Stimulated activated CD4-positive, alpha-beta T cell treated with anti-CD3 and anti-CD28 coated beads, TNF-alpha, amount 100 ng/mL, for 48 hours (primary cell): Measurements from ENCODE around the gene HOXA3.

Source experiments
- DNase-seq, 3 donors: peaks; one replicate each; pipeline ENCODE4 v3.0.0-alpha.2; 2020; ENCODE audit warnings: low read depth in 3 of 3

The HOXA3 gene

DNA sequence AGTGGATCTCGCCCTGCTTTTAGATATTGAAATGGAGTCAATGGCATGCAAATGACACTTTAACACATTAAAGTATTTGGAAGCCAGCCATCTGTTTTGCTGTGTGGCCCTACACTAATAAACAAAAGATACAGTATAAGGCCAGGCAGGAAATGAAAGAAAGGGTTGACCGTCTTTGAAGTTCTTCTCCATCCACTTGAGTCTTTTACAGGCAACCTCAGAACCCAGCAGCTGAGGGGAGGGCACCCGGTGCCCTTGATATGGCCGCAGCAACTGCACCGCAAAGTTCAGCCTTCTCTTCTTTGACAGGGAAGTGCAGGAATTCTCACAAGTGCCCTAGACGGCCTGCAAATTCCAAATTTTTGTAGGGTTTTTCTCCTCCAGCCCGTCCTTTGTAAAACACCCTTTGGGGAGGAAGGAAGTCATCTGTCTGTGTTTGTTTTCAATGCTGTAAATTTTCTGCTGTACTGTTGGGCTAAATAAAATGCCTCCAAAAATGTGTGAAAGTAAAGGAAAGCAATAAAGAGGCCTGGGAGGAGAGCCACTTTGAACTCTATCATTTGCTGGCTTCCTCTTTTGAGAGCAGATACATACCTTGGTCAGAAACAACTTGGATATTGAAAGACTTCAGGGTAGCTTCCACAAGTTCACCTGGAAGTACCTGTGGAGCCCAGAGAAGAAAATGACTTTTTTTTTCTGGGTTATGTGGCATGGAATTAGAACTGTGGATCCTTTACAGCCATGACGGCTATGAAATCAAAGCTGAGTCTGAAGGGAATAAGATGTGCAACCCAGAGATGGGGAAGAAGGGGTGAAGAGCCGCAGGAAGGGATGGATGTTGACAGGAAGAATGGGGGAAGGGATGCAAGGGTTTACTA is 60.2 kb downstream of the HOXA3 start:
- DNase-seq, result no peak

DNA sequence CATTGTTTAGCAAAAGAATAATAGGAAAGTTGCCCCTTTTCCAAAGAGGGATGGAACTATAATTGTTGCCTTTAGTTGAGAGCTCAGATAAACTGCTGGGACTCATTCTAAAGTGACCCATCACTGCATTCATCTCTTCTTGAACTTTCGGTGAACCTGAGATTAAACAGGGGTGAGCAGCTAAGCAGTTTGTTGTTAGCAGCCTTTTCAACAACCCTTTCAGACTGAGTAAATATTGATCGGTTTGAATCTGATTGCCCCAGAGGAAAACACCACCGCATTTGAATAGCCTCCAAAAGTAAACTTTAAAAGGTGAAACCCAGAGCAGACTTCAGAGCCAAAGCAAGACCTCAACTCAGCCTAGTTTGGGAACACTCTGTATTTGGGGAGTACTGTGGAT is 61.3 kb downstream of the HOXA3 start:
- no peak for DNase-seq

DNA sequence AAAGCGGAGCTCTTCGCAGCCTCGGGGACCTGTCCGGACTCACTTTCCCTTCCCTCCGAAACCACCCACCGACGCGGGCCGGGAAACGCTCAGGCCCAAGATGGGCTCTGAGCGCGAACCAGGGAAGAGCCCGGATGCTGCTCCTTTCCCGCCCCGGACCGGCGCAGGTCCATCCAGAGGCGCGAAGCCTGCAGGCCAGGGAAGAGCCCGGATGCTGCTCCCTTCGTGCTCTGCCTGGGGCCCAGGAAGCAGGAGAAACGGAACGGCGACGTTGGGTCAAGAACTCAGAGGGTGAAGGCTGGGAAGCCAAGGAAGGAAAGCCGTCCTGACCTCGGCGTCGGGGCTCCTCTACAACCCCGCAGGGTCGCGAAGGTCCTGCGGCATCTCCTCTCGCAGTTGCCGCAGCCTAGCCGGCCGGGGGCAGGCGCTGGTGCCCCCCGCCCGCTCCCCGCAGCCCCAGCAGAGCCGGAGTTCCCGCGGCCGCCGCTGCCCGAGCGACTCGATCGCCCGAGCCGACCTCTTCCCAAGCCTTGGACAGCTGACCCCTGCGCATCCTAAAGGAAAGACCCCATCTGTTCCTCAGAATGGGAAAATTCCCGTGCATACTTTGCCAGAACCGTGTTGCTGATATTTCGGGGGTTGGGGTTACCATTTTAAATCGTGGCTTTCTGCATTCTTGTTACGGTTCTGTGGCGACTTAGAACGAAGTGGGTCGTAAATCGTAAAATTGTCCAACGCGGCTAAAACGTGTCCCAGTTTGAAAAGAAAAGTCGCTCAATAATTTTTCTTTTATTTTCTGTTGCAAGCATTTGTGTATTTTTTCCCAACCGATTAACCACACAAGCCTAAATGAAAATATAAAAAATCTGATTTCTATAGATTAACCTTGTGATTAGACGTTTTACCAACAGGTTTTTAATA is 64.1 kb downstream of the HOXA3 start:
- DNase-seq, result no peak

DNA sequence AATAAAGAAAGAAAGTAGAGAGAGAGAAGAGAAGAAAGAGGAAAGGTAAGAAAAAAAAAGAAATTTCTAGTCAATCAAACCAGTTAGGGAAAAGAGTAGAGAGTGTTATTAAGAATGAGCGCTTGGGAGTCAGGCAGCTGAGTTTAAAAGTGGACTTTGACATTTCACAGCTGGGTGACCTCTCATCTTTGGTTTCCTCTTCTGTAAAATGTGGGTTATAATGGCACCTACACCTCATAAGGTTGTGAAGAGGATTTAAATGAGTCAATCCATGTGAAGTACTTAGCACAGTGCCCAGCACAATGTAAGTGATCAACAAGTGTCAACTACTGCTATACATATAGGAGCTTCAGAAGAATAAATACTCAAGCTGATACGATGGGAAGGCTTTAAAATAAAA is 68.7 kb downstream of the HOXA3 start:
- no peak for DNase-seq

DNA sequence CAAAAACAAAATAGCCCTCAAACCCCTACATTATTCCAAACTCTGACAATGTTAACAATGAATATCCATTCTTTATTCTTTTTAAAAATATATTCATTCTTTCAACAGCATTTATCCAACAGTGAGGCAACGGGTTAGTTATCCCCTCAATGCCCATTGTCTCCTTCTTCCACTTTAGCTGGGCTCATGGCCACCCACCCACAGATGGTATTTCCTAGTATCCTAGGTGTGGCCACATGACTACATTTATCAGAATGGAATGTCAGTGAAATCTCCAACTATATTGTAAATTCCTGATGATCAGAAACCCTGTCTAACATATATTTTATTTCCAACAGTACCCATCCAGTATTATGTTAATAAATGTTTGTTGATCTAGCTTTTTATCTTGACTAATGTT is 70.2 kb downstream of the HOXA3 start:
- no peak for DNase-seq

DNA sequence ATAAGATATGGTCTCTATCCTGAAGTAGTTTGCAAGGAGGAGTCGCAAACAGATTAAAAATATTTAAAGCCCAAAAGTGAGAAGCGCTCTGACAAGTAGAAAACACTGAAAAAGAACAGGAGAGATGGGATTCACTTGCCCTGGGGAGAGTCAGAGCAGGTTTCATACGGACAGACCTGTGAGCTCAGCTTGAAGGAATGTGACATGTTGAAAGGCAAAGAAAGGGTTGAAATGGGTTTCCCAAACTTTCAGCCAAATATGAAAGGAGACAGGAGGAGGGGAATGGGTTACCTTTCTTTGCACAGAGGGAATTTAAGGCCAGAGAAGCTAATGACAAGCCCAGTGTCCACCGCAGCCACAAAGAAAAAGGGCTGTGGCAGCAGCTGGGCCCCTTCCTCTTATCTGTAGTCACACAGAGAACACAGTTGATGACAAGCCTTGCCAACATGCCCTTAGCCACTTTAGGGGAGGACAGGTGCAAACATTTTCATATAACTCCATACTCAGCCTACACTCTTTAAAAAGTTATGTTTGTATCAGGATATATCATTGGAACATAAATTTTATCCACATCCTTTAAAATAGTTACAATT is 71.4 kb downstream of the HOXA3 start:
- DNase-seq, result no peak

DNA sequence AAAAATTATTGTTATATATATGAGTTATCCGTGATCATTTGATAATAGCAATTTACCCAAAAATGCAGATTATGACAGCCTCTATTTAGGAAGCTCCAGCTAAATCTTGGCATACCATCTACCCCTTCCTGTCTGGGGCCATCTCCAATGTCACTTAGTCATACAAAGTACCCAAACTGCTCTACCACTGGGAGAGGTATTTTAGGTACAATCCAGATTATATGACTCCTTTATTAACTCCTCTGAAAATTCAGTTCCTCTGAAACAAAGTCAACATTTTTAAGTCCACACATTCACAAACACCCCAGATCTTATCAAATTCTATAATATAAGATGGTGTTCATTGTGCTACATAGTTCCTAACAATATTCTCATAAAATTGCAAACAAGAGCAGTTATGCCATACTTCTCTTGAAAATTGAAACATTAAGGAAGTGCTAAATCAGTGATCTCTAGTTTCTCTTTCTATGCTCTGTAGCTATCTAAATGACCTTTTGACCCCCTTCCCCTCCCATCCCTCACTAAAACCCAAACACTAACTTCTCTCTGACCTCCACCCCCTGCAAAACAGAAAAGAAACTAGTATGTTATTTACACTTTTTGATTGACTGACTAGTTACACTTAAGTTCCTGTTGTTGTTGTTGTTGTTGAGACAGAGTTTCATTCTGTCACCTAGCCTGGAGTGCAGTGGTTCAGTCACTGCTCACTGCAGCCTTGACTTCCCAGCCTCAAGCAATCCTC is 73.0 kb downstream of the HOXA3 start:
- DNase-seq, result no peak

DNA sequence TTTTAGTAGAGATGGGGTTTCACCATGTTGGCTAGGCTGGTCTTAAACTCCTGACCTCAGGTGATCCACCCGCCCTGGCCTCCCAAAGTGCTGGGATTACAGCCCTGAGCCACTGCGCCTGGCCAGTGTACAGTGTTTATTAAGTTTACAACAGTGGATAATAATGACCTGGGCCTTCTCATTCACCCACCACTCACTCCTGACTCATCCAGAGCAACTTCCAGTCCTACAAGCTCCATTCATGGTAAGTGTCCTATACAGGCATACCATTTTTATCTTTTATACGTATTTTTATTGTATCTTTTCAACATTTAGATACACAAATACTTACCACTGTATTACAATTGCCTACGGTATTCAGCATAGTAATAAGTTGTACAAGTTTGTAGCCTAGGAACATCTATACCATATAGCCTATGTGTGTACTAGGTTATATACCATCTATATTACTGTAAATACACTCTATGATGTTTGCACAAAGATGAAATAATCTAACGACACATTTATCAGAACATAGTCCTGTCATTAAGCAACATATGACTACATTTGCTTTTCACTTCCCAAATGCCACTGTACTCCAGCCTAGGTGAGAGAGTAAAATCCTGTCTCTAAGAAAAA is 73.7 kb downstream of the HOXA3 start:
- no peak for DNase-seq

DNA sequence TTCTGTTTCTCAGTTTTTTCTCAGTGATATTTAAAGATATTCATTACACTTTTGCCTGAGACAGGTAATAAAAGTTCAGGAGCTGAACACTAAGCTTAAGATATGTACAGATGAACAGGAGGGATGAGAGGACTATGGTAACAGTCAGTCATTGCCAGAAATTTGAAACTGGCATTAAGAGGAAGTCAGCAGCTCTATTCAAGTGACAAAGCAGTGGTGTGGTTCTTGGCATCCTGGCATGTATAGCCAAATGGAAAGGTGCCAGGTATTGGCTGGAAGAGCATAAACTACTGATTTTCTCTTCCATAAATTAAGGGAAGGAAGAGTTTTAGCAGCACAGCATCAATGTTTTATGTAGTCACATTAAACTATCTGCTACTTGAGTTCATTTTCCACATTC is 79.3 kb downstream of the HOXA3 start:
- DNase-seq, result no peak

DNA sequence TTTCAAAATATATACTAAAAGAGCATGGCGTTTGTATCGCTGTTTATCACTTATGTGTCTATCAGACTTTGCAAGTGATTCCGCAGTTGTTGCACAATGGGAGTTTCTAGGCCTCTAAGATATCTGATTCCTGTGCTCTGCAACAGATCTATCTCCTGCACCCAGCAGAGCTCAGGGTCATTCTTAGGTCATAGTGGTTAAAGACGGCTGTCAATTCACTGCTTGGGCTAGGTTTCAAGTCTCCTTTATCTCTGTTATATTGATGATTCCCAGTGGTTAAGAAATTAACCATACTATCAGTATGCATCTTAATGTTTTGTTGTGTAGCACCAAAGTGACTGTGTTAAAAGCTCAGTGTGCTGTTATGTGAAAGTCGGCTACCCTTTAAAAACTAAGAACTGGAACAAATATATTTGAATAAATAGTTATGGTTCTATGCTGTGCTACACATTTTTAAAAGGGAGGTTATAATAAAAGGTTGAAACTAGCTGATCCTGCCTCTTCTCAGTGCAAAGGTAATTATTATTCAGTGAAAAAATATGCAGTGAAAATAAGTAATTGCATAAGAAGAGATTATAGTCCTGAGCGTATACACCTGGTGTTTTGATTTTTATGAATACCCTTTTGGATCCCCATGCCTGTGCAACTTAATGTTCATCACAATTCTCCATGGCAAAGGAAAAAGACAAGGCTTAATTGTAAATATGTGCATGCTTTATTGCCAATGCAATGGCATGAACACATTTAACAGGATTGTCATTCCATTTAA is 80.6 kb downstream of the HOXA3 start:
- DNase-seq, result no peak

DNA sequence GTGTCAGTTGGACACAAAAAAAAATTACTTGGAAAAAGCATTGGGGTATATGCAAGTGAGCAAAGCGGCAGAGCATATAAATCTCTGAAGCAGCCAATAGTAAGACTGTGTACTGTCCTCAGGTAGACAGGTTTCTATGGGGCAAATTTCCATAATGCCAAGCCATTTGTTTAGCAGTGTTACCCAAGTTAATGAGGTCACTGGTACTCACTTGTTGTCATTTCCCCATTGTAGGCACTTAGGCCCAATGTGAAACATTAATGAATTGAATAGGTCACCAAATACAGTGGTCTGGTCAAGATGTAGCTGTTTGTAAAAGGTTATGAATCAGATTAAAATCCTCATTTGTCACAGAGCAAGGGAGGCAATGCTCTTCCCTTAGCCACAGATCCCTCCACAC is 84.1 kb downstream of the HOXA3 start:
- no peak for DNase-seq

DNA sequence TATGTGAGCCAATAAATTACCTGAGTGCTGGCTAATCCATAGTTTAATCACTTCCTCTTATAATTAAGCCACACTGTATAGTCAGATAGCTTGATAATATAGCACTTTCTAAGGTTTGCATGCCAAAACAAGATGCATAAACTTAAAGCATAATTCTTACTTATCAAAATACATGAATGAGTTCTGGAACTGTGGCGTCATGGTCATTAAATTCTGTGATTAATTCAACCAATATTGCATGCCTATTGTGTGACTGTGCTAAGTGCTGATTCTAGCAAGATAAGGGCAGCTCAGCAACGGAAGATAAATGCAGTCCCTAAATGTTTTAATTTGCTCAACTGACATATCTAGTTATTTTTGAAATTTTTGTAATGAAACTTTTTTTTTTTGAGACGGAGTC is 86.2 kb downstream of the HOXA3 start:
- DNase-seq, result no peak

DNA sequence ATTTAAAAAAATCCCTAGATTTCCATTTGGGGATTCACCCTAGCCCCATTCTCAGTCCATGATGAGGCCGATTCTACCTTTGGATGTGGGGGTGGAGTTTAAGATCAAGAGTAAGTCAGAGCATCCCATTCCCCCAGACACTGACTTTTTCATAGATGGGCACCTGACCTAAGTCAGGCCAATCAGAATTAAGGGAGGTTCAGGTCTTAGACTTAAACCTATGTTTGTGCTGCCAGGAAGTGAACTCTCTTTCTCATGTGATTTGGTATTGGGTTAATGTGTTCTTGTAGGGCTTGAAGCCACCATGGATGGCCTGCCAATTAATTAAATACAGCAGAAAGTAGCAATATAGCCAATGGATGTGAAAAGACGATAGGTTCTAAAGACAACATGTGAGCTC is 86.7 kb downstream of the HOXA3 start:
- DNase-seq, result no peak

DNA sequence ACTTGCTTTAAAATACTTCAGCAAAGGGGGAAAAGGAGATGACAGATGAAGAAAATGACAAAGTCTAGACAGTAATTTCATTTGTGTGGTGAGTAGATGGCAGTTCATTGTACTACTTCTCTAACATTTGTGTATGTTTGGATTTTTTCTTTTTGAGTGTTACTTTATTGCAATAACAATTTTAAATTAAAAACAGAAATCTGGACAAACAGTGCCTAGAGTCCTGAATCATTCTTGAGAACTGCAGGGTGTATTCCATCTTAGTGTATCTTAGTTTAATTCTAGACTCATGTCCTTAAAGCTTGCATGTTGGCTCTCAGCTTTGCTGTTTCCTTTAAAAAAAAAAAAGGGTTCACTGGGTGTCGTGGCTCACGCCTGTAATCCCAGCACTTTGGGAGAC is 87.7 kb downstream of the HOXA3 start:
- no peak for DNase-seq

DNA sequence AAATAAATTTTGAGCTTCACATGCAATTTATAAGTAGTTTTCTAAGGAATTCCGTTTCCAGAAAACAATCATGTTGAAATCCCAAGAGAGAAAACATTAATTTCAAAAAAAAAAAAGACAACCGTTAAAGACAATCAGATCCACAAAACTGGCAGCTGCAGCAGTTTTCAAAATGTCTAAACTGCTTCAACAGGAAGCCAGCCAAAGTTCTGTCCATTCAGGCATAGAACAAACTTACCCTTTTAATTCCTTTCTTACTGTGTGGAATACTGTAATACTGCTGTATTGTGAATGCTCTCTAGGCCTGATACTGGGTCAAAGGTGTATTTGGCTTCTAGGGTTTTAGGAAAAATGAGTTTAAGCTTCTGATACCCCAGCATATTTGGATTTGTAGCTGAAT is 88.2 kb downstream of the HOXA3 start:
- no peak for DNase-seq

DNA sequence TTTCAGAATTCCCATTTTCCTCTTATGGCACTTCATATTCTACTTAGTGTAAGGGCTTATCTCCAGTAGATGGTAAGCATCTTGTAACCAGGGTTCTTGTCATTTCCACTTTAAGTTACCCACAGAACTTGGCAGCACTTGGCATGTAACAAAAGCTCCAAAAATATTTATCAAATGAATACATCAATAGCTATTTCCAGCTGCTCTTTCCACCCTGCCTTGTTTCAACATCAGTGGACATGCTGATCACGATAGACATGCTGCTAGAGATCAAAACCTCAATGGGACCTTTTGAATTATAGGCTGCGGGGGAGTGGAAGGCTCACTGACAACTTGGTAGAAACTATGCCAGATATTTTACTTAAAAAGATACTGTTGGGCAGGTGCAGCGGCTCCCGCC is 89.4 kb downstream of the HOXA3 start:
- no peak for DNase-seq
